ENCODE data around the gene ADCY7.

- TF ChIP-seq CTCF (conservative IDR thresholded peaks at IDR 0.05 in 1 of 2, IDR thresholded peaks at IDR 0.05 in 1 of 2; ENCODE audit: low read depth in 1 of 2, low read length in 2 of 2) (no peak), EZH2 (IDR thresholded peaks at IDR 0.05; ENCODE audit: low read length, missing control alignments) (no peak)
Measured at GRCh38 chr16:50238314-50238713, 28.0 kb upstream of the ADCY7 start.
